Mammary epithelial cell (primary cell): Measurements from ENCODE around the gene ART1.

ENCODE experiments used
- CTCF ChIP-seq, 2 donors: IDR thresholded peaks in 1 of 2; conservative IDR thresholded peaks in 1 of 2; 2 replicates each; pipeline ENCODE4 v1.5.1; 2011 to 2012; ENCODE audit warnings: inconsistent platforms in 2 of 2, low read length in 2 of 2, mild to moderate bottlenecking in 2 of 2, control low read depth in 1 of 2, low read depth in 1 of 2; ENCODE audit not compliant: insufficient read depth in 1 of 2; ENCODE audit errors: extremely low read depth in 1 of 2
- EZH2 ChIP-seq: IDR thresholded peaks from 2 replicates; pipeline ENCODE4 v1.6.1; 2012; ENCODE audit warnings: low read length, inconsistent platforms, borderline replicate concordance

DNA sequence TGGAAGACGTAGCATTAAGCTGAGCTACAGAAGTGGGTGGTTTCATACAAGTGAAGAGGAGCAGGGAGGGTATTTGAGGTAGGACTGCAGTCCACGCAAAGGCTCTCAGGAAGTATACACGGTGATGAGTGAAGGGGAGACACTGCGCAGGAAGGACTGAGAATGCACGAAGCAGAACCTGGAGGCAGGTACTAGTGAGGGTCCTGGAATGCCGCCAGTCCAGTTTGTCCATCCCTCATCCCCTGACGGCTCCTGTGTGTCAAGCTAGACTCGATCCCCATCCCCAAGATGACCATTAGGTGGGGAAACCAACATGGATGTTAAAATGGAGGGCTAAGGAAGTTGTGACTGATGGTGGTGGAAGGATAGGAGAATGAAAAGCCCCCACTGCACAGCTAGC lies 26.9 kb upstream of the ART1 start:
- TF ChIP-seq CTCF (conservative IDR thresholded peaks at IDR 0.05 in 1 of 2, IDR thresholded peaks at IDR 0.05 in 1 of 2; ENCODE audit: extremely low read depth in 1 of 2, insufficient read depth in 1 of 2, low read depth in 1 of 2, low read length in 2 of 2) (no peak), EZH2 (no peak)
